GM10266 (cell line): ENCODE data around the gene PTPRA.

Experiments used
- DNase-seq: peaks from one replicate; pipeline ENCODE4 v3.0.0; 2012; ENCODE audit errors: extremely low spot score
- CTCF ChIP-seq: IDR thresholded peaks from 2 replicates; pipeline ENCODE4 v1.5.1; 2012; ENCODE audit warnings: mild to moderate bottlenecking, low read depth; ENCODE audit not compliant: control insufficient read depth, insufficient read depth; ENCODE audit errors: missing control alignments

Gene PTPRA

GRCh38 chr20:2902291-2902690, 29.0 kb downstream of the PTPRA start:
- no peak for TF ChIP-seq CTCF
- DNase-seq = no peak

GRCh38 chr20:2902818-2903217, 29.5 kb downstream of the PTPRA start:
- no peak for DNase-seq
- no peak for TF ChIP-seq CTCF

- TF ChIP-seq CTCF = no peak
- DNase-seq = no peak
Observed at GRCh38 chr20:2903686-2904085, 30.4 kb downstream of the PTPRA start.

- DNase-seq = no peak
- TF ChIP-seq CTCF = no peak
Observed at GRCh38 chr20:2907519-2907918, 34.2 kb downstream of the PTPRA start.

- TF ChIP-seq CTCF = no peak
- DNase-seq = no peak
Observed at GRCh38 chr20:2909953-2910352, 36.7 kb downstream of the PTPRA start.

GRCh38 chr20:2911200-2911599, 37.9 kb downstream of the PTPRA start:
- TF ChIP-seq CTCF = no peak
- no peak for DNase-seq

- no peak for DNase-seq
- TF ChIP-seq CTCF = peak; percentile 48
Observed at GRCh38 chr20:2914160-2914559, 40.9 kb downstream of the PTPRA start.
